ENCODE data around the gene SNRPA.

The SNRPA gene

DNA sequence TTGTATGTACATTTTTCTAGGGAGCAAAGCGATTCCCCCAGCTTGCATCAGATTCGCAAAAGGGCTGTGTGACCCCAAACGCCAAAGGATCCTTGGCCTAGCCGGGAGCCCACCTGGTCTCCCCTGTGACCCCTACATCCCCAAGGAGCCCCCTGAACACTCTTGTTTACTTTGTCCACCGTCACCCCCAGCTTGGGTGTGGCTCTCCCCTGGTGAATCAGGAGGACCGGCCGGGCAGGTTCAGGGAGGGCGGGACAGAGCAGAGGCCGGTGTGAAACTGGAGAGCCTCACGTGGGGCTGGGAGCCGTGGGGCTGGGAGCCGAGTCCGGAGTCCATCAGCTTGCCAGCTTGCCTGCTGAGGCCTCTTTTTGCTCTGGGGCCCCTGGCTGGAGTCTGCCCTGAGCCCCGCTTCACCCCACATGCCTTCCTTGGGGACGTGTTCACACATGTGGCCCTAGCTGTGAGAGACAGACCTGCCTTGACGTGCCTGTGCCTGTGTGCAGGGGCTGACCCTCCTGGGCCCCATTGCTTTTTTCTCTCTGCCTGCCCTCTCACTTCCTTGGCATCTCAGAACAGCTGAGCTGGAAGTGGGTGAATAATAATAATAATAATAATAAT is 32.1 kb upstream of the SNRPA start (continued):
- TF ChIP-seq, protein P1, sequence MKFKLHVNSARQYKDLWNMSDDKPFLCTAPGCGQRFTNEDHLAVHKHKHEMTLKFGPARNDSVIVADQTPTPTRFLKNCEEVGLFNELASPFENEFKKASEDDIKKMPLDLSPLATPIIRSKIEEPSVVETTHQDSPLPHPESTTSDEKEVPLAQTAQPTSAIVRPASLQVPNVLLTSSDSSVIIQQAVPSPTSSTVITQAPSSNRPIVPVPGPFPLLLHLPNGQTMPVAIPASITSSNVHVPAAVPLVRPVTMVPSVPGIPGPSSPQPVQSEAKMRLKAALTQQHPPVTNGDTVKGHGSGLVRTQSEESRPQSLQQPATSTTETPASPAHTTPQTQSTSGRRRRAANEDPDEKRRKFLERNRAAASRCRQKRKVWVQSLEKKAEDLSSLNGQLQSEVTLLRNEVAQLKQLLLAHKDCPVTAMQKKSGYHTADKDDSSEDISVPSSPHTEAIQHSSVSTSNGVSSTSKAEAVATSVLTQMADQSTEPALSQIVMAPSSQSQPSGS (tag by site-specific recombination; IDR thresholded peaks at IDR 0.05; ENCODE audit: low read depth) = no peak
- TF ChIP-seq FEZF1 (tag by site-specific recombination; IDR thresholded peaks at IDR 0.05) (no peak; the same call in 1 of the 2 replicates), ZNF16 (tag by site-specific recombination; IDR thresholded peaks at IDR 0.05; ENCODE audit: low read depth) (no peak), ZBTB1 (tag by site-specific recombination; IDR thresholded peaks at IDR 0.05) (no peak), ZNF785 (tag by site-specific recombination; IDR thresholded peaks at IDR 0.05) (no peak), ZNF580 (tag by site-specific recombination; IDR thresholded peaks at IDR 0.05) (no peak), ZSCAN30 (tag by site-specific recombination; IDR thresholded peaks at IDR 0.05) (peak; percentile 85), ZNF521 (tag by site-specific recombination; IDR thresholded peaks at IDR 0.05) (no peak), ZNF114 (tag by site-specific recombination; IDR thresholded peaks at IDR 0.05) (no peak), KLF9 (tag by site-specific recombination; IDR thresholded peaks at IDR 0.05; ENCODE audit: low read depth) (no peak; the same call in none of the 2 replicates), SCRT2 (tag by site-specific recombination; IDR thresholded peaks at IDR 0.05) (no peak), ZIC2 (tag by site-specific recombination; IDR thresholded peaks at IDR 0.05) (peak; percentile 68), ZNF555 (tag by site-specific recombination; conservative IDR thresholded peaks at IDR 0.05) (no peak), PRDM10 (tag by site-specific recombination; IDR thresholded peaks at IDR 0.05) (no peak), BCL6B (tag by site-specific recombination; IDR thresholded peaks at IDR 0.05) (no peak), RBAK (tag by site-specific recombination; IDR thresholded peaks at IDR 0.05) (no peak), ZNF747 (tag by site-specific recombination; IDR thresholded peaks at IDR 0.05) (no peak), ZNF776 (tag by site-specific recombination; IDR thresholded peaks at IDR 0.05; ENCODE audit: borderline replicate concordance) (no peak), ZNF423 (tag by site-specific recombination; IDR thresholded peaks at IDR 0.05) (no peak), ZXDB (tag by site-specific recombination; IDR thresholded peaks at IDR 0.05) (peak; percentile 91)
- TF ChIP-seq, protein P2, sequence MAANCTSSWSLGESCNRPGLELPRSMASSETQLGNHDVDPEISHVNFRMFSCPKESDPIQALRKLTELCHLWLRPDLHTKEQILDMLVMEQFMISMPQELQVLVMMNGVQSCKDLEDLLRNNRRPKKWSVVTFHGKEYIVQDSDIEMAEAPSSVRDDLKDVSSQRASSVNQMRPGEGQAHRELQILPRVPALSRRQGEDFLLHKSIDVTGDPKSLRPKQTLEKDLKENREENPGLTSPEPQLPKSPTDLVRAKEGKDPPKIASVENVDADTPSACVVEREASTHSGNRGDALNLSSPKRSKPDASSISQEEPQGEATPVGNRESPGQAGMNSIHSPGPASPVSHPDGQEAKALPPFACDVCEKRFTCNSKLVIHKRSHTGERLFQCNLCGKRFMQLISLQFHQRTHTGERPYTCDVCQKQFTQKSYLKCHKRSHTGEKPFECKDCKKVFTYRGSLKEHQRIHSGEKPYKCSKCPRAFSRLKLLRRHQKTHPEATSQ (tag by site-specific recombination; IDR thresholded peaks at IDR 0.05) = no peak
- TF ChIP-seq, protein P3, sequence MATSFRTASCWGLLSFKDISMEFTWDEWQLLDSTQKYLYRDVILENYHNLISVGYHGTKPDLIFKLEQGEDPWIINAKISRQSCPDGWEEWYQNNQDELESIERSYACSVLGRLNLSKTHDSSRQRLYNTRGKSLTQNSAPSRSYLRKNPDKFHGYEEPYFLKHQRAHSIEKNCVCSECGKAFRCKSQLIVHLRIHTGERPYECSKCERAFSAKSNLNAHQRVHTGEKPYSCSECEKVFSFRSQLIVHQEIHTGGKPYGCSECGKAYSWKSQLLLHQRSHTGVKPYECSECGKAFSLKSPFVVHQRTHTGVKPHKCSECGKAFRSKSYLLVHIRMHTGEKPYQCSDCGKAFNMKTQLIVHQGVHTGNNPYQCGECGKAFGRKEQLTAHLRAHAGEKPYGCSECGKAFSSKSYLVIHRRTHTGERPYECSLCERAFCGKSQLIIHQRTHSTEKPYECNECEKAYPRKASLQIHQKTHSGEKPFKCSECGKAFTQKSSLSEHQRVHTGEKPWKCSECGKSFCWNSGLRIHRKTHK (tag by site-specific recombination; IDR thresholded peaks at IDR 0.05) = no peak
- TF ChIP-seq, protein P4, sequence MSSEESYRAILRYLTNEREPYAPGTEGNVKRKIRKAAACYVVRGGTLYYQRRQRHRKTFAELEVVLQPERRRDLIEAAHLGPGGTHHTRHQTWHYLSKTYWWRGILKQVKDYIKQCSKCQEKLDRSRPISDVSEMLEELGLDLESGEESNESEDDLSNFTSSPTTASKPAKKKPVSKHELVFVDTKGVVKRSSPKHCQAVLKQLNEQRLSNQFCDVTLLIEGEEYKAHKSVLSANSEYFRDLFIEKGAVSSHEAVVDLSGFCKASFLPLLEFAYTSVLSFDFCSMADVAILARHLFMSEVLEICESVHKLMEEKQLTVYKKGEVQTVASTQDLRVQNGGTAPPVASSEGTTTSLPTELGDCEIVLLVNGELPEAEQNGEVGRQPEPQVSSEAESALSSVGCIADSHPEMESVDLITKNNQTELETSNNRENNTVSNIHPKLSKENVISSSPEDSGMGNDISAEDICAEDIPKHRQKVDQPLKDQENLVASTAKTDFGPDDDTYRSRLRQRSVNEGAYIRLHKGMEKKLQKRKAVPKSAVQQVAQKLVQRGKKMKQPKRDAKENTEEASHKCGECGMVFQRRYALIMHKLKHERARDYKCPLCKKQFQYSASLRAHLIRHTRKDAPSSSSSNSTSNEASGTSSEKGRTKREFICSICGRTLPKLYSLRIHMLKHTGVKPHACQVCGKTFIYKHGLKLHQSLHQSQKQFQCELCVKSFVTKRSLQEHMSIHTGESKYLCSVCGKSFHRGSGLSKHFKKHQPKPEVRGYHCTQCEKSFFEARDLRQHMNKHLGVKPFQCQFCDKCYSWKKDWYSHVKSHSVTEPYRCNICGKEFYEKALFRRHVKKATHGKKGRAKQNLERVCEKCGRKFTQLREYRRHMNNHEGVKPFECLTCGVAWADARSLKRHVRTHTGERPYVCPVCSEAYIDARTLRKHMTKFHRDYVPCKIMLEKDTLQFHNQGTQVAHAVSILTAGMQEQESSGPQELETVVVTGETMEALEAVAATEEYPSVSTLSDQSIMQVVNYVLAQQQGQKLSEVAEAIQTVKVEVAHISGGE (tag by site-specific recombination; conservative IDR thresholded peaks at IDR 0.05; ENCODE audit: low read depth) = no peak; the same call in 1 of the 2 replicates
- TF ChIP-seq, protein P5, sequence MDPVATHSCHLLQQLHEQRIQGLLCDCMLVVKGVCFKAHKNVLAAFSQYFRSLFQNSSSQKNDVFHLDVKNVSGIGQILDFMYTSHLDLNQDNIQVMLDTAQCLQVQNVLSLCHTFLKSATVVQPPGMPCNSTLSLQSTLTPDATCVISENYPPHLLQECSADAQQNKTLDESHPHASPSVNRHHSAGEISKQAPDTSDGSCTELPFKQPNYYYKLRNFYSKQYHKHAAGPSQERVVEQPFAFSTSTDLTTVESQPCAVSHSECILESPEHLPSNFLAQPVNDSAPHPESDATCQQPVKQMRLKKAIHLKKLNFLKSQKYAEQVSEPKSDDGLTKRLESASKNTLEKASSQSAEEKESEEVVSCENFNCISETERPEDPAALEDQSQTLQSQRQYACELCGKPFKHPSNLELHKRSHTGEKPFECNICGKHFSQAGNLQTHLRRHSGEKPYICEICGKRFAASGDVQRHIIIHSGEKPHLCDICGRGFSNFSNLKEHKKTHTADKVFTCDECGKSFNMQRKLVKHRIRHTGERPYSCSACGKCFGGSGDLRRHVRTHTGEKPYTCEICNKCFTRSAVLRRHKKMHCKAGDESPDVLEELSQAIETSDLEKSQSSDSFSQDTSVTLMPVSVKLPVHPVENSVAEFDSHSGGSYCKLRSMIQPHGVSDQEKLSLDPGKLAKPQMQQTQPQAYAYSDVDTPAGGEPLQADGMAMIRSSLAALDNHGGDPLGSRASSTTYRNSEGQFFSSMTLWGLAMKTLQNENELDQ (tag by site-specific recombination; IDR thresholded peaks at IDR 0.05; ENCODE audit: low read depth) = no peak
